22Rv1 (cell line): ENCODE measurements around the gene OIP5.

Experiments used
- ZFX ChIP-seq: fragments of 450-650 bp; IDR thresholded peaks from 2 replicates; pipeline ENCODE4 v1.6.1; 2017; ENCODE audit warnings: antibody characterized with exemption, borderline replicate concordance
- TF ChIP-seq, protein P1 (sequence below): fragments of 450-650 bp; IDR thresholded peaks from 2 replicates; pipeline ENCODE4 v1.5.1; 2017; ENCODE audit warnings: mild to moderate bottlenecking

DNA sequence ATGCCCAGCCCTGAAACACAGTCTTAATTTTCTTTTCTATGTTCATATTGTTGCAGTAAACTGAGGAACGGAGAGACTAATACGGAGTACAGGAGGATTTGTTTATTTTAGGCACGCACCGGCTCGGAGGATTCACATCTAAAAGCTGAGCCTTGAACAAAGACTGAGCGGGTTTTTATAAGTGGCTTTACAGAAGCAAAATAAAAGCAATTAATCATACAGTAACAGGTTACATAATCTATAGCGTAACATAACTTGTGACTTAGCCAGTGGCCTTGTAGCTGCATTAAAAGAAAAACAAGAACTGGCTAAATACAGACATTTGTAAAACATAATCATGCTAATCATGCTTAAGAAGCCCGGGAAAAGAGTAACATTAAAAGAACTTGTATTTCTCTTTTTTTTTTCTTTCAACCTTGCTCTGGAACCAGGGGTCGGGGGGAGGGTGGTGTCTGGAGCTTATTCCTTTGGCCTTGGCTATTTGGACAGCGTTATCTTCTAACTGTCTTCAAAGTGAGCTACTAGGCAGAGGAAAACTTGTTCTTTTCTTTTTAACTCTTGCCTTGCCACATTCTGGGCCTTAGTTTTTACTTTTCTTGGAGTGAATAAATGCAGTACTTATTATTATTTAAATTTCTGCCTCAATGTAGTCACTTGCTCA lies 17.8 kb upstream of the OIP5 start:
- TF ChIP-seq, protein P1, sequence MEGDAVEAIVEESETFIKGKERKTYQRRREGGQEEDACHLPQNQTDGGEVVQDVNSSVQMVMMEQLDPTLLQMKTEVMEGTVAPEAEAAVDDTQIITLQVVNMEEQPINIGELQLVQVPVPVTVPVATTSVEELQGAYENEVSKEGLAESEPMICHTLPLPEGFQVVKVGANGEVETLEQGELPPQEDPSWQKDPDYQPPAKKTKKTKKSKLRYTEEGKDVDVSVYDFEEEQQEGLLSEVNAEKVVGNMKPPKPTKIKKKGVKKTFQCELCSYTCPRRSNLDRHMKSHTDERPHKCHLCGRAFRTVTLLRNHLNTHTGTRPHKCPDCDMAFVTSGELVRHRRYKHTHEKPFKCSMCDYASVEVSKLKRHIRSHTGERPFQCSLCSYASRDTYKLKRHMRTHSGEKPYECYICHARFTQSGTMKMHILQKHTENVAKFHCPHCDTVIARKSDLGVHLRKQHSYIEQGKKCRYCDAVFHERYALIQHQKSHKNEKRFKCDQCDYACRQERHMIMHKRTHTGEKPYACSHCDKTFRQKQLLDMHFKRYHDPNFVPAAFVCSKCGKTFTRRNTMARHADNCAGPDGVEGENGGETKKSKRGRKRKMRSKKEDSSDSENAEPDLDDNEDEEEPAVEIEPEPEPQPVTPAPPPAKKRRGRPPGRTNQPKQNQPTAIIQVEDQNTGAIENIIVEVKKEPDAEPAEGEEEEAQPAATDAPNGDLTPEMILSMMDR, result no peak
- TF ChIP-seq ZFX, result no peak
